ENCODE measurements around the gene CAPN12. TPM values are rescaled to one million over a fixed set of nuclear protein-coding genes. Genes with fewer than 3 reads are reported as not detected.
"Not testable (repeated sequence)": the region's sequence is repeated elsewhere in the genome, so short reads cannot be mapped to it uniquely, and the experiment has no call there.

CAPN12 gene, protein sequence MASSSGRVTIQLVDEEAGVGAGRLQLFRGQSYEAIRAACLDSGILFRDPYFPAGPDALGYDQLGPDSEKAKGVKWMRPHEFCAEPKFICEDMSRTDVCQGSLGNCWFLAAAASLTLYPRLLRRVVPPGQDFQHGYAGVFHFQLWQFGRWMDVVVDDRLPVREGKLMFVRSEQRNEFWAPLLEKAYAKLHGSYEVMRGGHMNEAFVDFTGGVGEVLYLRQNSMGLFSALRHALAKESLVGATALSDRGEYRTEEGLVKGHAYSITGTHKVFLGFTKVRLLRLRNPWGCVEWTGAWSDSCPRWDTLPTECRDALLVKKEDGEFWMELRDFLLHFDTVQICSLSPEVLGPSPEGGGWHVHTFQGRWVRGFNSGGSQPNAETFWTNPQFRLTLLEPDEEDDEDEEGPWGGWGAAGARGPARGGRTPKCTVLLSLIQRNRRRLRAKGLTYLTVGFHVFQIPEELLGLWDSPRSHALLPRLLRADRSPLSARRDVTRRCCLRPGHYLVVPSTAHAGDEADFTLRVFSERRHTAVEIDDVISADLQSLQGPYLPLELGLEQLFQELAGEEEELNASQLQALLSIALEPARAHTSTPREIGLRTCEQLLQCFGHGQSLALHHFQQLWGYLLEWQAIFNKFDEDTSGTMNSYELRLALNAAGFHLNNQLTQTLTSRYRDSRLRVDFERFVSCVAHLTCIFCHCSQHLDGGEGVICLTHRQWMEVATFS
- under 1 TPM; 0.22 to 0.85 (median 0.54) TPM for total RNA-seq
- polyA plus RNA-seq = 0.91 TPM
- long read RNA-seq, donor 1, partial matches to known transcripts = 0 of 1 reads
- long read RNA-seq, donor 1, other reads (novel, unspliced or antisense) = 0 of 1 reads
- long read RNA-seq, donor 2 = 0 reads
- long read RNA-seq, donor 3, partial matches to known transcripts = 0 of 7 reads
- long read RNA-seq, donor 3, other reads (novel, unspliced or antisense) = 7 of 7 reads
- long read RNA-seq, donor 4, partial matches to known transcripts = 1 of 4 reads
- long read RNA-seq, donor 4, other reads (novel, unspliced or antisense) = 2 of 4 reads

- WGBS = 81% methylated on average over 10 of the region's 10 CpGs
- no peak for ATAC-seq
- Histone ChIP-seq H3K27me3 (ENCODE audit: control insufficient read depth, insufficient read depth) (no peaks in the 10 kb centered on the region), H3K27ac (ENCODE audit: low read length) (no peak within 1 kb of the TSS), H3K9me3 (ENCODE audit: control insufficient read depth, low read length) (no peaks in the 10 kb centered on the region), H3K4me3 (ENCODE audit: low read length) (no peak within 1 kb of the TSS), H3K4me1 (ENCODE audit: control insufficient read depth, insufficient read depth, low read length) (no peaks in the 10 kb centered on the region)
- DNase-seq = no peak
- intact Hi-C loops (cut with DNase I) = no loop called here
Measured at GRCh38 chr19:38744298-38744681, at the start of gene CAPN12. Gene CAPN12, minus strand, starts transcription at chr19:38744474. Its CDS starts 309 bp downstream, at chr19:38744165.

DNA sequence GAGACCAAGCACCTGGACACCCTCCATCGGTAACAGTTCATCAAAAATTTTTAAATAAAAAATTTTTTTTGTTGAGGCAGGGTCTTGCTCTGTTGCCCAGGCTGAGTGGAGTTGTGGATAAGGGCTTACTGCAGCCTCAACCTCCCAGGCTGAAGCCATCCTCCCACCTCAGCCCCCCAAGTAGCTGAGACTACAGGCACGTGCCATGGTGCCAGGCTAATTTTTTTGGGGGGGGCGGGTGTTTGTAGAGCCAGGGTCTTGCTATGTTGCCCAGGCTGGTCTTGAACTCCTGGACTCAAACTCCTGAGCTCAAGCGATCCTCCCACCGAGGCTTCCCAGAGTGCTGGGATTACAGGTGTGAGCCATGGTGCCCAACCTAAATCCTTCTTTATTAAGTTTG is 49.4 kb upstream of the CAPN12 start:
- H3K9me3 ChIP-seq (ENCODE audit: control insufficient read depth, low read length) = no peaks in the 10 kb centered on the region
- H3K27me3 ChIP-seq (ENCODE audit: control insufficient read depth, insufficient read depth) = no peaks in the 10 kb centered on the region
- intact Hi-C loops (cut with DNase I) = no loop called here
- ATAC-seq (no peak), DNase-seq (no peak)
- H3K4me1 ChIP-seq (ENCODE audit: control insufficient read depth, insufficient read depth, low read length) = no peaks in the 10 kb centered on the region
- 96% methylated on average over 5 of the region's 5 CpGs for WGBS
- no peak overlapping the region for H3K27ac ChIP-seq (ENCODE audit: low read length)
- no peak overlapping the region for H3K4me3 ChIP-seq (ENCODE audit: low read length)

- 71% methylated on average over 8 of the region's 8 CpGs for WGBS
- Histone ChIP-seq H3K4me1 (ENCODE audit: control insufficient read depth, insufficient read depth, low read length) (no peaks in the 10 kb centered on the region), H3K27me3 (ENCODE audit: control insufficient read depth, insufficient read depth) (no peaks in the 10 kb centered on the region), H3K9me3 (ENCODE audit: control insufficient read depth, low read length) (no peaks in the 10 kb centered on the region), H3K27ac (ENCODE audit: low read length) (no peak overlapping the region), H3K4me3 (ENCODE audit: low read length) (no peak overlapping the region)
- intact Hi-C loops (cut with DNase I) = no loop called here
- ATAC-seq (no peak), DNase-seq (no peak)
Measured at GRCh38 chr19:38793177-38793576, 48.9 kb upstream of the CAPN12 start.

DNA sequence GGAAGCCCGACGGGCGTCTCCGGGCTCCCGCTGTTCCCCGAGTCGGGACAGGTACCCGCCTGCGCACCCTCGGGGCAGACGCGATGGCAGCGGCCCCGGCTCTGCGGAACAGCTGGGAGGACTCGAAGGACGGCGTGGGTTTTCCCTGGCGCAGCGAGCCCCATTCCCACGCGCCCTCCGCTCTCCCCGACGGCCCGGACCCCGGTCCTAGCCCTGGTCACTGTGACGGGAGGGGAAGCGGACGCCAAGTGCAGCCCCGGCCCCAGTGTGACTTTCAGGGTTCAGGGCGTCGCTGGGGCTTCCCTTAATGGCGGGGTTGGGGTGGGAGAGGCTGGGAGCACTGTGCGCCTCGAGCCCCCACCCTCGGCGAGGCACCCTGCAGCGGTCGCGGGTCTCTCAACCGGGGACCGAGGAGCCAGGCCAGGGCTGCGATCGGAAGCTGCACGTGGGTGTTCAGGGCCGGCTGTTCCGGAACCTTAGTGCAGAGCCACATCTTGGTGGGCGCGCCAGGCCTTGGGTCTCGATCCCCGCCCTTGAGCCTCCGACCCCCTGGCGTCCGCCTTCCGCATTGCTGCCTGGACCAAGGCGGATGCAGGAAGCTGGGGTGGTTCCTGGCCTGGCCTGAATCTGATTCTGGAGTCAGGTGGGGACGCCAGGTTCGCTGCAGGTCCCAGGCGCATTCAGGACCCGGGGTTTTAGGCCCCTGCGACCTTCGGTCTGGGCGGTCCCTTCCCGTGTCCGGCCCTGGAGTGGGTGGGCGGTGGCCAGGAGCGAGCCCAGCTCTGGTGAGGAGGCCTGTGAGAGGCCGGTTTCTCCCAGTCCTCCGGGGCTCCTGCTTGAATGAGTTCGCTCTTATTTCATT is 48.2 kb upstream of the CAPN12 start:
- 21% methylated on average over 65 of the region's 71 CpGs for WGBS
- no peaks in the 10 kb centered on the region for H3K9me3 ChIP-seq (ENCODE audit: control insufficient read depth, low read length)
- ATAC-seq (peak; percentile 55 to 62), DNase-seq (peak; percentile 55 to 86 (median 86))
- H3K4me3 ChIP-seq (ENCODE audit: low read length) = no peak overlapping the region
- H3K27ac ChIP-seq (ENCODE audit: low read length) = no peak overlapping the region
- intact Hi-C loops (cut with DNase I) = no loop called here
- no peaks in the 10 kb centered on the region for H3K4me1 ChIP-seq (ENCODE audit: control insufficient read depth, insufficient read depth, low read length)
- H3K27me3 ChIP-seq (ENCODE audit: control insufficient read depth, insufficient read depth) = no peaks in the 10 kb centered on the region

DNA sequence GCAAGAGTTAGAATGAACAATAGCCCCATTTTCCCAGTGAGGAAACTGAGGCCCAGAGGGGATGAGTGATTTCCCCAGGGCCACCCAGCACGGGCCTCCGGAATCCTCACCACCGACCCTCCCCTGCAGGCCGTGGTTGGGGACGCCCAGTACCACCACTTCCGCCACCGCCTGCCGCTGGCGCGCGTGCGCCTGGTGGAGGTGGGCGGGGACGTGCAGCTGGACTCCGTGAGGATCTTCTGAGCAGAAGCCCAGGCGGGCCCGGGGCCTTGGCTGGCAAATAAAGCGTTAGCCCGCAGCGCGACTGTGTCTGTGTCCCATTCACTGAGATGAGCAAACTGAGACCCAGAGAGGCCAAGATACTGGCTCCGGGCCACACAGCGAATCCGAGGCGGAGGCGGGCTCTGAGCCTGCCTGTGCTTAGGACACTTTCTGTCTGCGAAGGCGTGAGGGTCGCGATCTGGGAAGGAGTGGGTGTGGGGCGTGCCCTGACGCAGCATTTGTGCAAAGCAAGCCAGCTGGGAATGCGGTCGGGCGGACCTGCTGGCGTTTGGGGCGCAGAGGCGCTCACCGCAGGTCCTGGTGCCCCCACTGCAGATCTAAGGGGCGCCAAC is 47.3 kb upstream of the CAPN12 start:
- H3K27ac ChIP-seq (ENCODE audit: low read length); DNase-seq; H3K9me3 ChIP-seq (ENCODE audit: control insufficient read depth, low read length); H3K4me3 ChIP-seq (ENCODE audit: low read length); H3K27me3 ChIP-seq (ENCODE audit: control insufficient read depth, insufficient read depth); intact Hi-C loops (cut with DNase I); H3K4me1 ChIP-seq (ENCODE audit: control insufficient read depth, insufficient read depth, low read length): not testable (repeated sequence)
- WGBS = no CpG with 5 or more reads among the region's 40 CpGs
- peak; percentile 95 for ATAC-seq

GRCh38 chr19:38790507-38791403 is 46.5 kb upstream of the CAPN12 start:
- H3K4me1 ChIP-seq (ENCODE audit: control insufficient read depth, insufficient read depth, low read length); H3K27ac ChIP-seq (ENCODE audit: low read length); H3K4me3 ChIP-seq (ENCODE audit: low read length); DNase-seq; H3K9me3 ChIP-seq (ENCODE audit: control insufficient read depth, low read length); intact Hi-C loops (cut with DNase I); H3K27me3 ChIP-seq (ENCODE audit: control insufficient read depth, insufficient read depth): not testable (repeated sequence)
- WGBS = 55% methylated on average over 18 of the region's 49 CpGs
- ATAC-seq = peak; percentile 3 to 6

DNA sequence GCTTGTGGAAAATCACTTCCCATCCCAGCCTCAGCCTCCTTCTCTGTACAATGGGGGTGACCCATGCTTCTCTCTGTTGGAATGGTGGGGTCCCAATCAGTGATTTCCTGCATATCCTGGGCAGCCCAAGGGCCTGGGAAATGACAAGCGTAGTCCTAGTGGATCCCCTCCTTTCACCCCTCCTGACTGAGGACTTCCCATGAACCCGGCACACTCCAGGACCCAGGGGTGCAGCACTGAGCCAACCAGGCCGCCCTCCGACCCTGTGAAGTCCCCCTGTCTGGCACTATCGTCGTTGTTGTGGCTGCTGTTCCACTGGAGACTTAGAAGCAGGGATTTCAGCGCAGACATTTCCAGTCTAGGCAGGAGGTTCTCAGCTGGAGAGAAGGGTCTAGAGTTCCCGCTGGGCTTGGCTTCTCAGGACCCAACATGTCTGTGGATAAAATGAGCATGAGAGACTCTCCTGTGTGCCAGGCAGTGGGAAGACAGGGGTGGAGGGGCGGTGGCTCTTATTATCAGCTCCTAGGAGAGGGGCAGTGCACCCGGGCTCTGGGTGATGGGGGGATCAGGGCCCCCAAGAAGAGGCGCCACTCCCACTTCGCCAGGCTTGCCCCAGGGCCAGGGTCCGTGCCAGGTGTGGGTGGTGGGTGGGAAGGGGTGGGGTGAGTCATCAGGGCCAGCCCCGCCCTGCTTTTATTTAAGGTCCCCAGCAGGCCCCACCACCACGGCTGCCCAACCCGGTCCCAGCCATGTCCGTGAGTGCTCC is 44.4 kb upstream of the CAPN12 start, which contains the start of gene LGALS7B:
LGALS7B (plus strand) TSS at position 723 of the 766 bp plus-strand sequence; CDS start at position 750, 27 bp downstream.
- Histone ChIP-seq H3K4me3 (ENCODE audit: low read length) (no peak within 1 kb of the TSS), H3K4me1 (ENCODE audit: control insufficient read depth, insufficient read depth, low read length) (no peaks in the 10 kb centered on the region), H3K9me3 (ENCODE audit: control insufficient read depth, low read length) (no peaks in the 10 kb centered on the region), H3K27me3 (ENCODE audit: control insufficient read depth, insufficient read depth) (no peaks in the 10 kb centered on the region), H3K27ac (ENCODE audit: low read length) (no peak within 1 kb of the TSS)
- DNase-seq = no peak
- intact Hi-C loops (cut with DNase I) = no loop called here
- no peak for ATAC-seq
- 67% methylated on average over 13 of the region's 17 CpGs for WGBS

- WGBS = 72% methylated on average over 11 of the region's 11 CpGs
- no peak overlapping the region for H3K27ac ChIP-seq (ENCODE audit: low read length)
- no peaks in the 10 kb centered on the region for H3K9me3 ChIP-seq (ENCODE audit: control insufficient read depth, low read length)
- H3K4me3 ChIP-seq (ENCODE audit: low read length) = no peak overlapping the region
- H3K4me1 ChIP-seq (ENCODE audit: control insufficient read depth, insufficient read depth, low read length) = no peaks in the 10 kb centered on the region
- intact Hi-C loops (cut with DNase I) = no loop called here
- H3K27me3 ChIP-seq (ENCODE audit: control insufficient read depth, insufficient read depth) = no peaks in the 10 kb centered on the region
- ATAC-seq (no peak), DNase-seq (no peak)
Measured at GRCh38 chr19:38786572-38787265, 42.4 kb upstream of the CAPN12 start.

DNA sequence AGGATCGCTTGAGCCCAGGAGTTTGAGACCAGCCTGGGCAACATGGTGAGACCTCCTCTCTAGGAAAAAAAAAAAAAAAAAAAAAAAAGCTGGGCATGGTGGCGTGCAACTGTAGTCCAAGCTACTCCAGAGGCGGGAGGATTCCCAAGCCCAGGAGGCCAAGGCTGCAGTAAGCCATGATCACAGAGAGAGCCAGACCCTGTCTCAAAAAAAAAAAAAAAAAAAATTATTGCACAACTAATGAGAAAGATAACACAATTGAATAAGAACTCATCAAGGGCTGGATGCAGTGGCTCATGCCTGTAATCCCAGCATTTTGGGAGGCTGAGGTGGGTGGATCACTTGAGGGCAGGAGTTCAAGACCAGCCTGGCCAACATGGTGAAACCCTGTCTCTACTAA is 41.8 kb upstream of the CAPN12 start:
- H3K4me3 ChIP-seq (ENCODE audit: low read length); DNase-seq; H3K27me3 ChIP-seq (ENCODE audit: control insufficient read depth, insufficient read depth); intact Hi-C loops (cut with DNase I); H3K4me1 ChIP-seq (ENCODE audit: control insufficient read depth, insufficient read depth, low read length); H3K27ac ChIP-seq (ENCODE audit: low read length); ATAC-seq; H3K9me3 ChIP-seq (ENCODE audit: control insufficient read depth, low read length): not testable (repeated sequence)
- WGBS = 89% methylated on average over 3 of the region's 3 CpGs

Measured in right cardiac atrium (tissue), 5 donors.